Stimulated activated CD8-positive, alpha-beta memory T cell treated with anti-CD3 and anti-CD28 coated beads, Interleukin-7, amount 100 ng/mL, for 4 hours (primary cell): ENCODE results near the gene ELANE.

Experiments used
- DNase-seq, 2 donors: peaks; one replicate each; pipeline ENCODE4 v3.0.0-alpha.2; 2020; ENCODE audit warnings: low read depth in 2 of 2

ELANE gene

GRCh38 chr19:852136-853013 lies at the start of gene ELANE:
TSS of gene ELANE (plus strand) at chr19:852303. CDS start at chr19:852329, 26 bp downstream.
- no peak for DNase-seq

DNA sequence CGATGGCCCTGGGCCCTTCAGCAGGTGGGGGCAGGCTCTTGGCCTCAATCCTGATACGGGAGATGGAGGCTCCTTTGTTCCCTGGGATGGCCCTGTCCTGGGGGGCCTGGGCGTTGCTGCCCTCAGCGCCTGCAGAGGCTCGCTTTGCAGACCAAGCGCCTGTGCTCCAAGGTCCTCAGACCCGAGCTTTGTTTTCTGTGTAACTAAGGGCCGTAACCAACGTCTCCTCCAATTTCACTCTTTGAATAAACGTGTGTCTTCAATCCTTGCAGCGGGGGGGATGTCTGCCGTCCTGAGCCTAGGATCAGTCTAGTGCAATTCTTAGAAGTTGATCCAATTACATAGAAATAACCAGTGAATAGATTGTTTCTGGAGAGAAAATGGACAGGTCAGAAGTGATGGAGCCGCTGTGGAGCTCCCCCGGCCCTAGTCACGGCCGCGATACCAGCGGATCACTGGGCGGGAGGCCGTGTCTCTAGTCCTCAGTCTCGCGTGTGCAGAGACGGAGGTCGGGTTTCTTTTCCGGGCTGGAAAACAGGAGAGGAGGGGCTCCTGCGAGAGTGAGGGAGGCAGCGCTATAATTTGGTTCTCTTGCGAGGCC lies 49.5 kb upstream of the ELANE start:
- DNase-seq: no peak

GRCh38 chr19:803099-803561 lies 49.0 kb upstream of the ELANE start:
- DNase-seq: no peak

DNA sequence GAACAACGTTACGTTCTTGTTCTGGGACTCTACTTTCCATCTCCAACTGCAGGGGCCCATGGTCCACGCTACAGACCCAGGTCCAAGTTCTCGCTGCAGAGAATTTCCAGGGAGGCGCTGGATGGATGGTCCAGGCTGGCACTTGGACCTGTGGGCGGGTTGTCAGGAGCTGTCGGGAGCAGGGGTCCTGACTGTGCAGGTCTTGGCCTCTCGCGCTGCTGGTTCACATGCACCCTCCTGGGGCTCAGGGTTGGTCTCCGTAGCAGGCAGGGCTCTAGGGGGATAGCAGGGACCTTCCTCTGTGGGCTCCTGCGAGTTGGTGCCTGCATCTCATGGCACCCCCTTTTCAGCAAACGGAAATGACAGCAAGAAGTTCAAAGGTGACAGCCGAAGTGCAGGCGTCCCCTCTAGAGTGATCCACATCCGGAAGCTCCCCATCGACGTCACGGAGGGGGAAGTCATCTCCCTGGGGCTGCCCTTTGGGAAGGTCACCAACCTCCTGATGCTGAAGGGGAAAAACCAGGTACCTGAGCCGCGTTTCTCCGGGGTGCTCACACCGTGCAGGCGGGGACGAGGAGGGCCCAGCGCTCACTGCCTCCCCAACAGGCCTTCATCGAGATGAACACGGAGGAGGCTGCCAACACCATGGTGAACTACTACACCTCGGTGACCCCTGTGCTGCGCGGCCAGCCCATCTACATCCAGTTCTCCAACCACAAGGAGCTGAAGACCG lies 48.3 kb upstream of the ELANE start:
- no peak for DNase-seq

- no peak for DNase-seq
These were observed 47.5 kb upstream of the ELANE start for GRCh38 chr19:804419-805165.

- DNase-seq: no peak
These were observed 46.9 kb upstream of the ELANE start for GRCh38 chr19:805166-805551.

DNA sequence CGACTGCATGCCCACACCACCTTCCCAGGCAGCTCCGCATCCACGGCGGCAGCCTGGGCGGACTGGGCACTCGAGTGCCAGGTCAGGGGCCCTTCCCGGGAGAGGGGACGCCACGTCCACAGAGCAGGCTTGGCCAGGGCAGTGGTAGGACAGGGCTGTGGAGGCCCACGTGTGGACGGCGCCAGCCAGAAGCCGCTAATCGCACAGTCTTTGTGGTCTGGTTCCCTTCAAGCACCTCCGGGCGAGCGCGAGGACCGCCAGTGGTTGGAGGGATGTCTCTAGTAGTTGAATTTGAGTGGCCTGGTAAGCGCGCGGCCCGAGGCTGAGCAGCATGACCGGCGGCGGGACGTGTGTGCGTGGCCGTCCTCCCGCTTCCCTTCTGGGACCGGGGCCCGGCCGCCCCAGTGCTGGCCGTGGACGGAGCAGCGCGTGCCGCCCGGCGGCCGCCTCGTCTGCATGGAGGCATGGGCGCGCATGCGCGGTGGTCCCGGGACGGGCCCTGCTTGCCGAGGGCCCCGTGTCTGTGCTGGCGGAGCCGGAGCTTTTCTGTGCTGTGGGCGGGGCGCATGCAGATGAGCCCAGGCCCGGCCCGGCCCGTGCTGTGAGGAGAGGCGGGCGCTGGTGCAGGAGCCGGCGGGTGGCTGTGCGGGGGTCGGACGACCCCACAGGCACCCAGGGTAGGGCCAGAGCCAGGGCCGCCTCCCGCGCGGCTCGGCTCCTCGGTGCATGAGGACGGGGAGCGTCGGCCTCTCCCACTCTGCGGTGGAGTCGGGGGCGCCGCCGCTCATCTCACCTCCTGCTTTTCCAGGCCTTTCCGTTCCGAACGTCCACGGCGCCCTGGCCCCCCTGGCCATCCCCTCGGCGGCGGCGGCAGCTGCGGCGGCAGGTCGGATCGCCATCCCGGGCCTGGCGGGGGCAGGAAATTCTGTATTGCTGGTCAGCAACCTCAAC lies 46.2 kb upstream of the ELANE start:
- no peak for DNase-seq

- no peak for DNase-seq
These were observed 45.2 kb upstream of the ELANE start for GRCh38 chr19:806815-807421.

- no peak for DNase-seq
These were observed 44.3 kb upstream of the ELANE start for GRCh38 chr19:807627-808422.

- no peak for DNase-seq
These were observed 43.7 kb upstream of the ELANE start for GRCh38 chr19:808423-808775.

- no peak for DNase-seq
These were observed 41.8 kb upstream of the ELANE start for GRCh38 chr19:810077-810855.

- DNase-seq: no peak
These were observed 41.1 kb upstream of the ELANE start for GRCh38 chr19:810883-811489.

DNA sequence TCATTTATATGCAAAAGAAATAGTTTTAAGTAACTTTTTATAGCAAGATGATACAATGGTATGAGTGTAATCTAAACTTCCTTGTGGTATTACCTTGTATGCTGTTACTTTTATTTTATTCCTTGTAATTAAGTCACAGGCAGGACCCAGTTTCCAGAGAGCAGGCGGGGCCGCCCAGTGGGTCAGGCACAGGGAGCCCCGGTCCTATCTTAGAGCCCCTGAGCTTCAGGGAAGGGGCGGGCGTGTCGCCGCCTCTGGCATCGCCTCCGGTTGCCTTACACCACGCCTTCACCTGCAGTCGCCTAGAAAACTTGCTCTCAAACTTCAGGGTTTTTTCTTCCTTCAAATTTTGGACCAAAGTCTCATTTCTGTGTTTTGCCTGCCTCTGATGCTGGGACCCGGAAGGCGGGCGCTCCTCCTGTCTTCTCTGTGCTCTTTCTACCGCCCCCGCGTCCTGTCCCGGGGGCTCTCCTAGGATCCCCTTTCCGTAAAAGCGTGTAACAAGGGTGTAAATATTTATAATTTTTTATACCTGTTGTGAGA lies 40.5 kb upstream of the ELANE start:
- DNase-seq: no peak

DNA sequence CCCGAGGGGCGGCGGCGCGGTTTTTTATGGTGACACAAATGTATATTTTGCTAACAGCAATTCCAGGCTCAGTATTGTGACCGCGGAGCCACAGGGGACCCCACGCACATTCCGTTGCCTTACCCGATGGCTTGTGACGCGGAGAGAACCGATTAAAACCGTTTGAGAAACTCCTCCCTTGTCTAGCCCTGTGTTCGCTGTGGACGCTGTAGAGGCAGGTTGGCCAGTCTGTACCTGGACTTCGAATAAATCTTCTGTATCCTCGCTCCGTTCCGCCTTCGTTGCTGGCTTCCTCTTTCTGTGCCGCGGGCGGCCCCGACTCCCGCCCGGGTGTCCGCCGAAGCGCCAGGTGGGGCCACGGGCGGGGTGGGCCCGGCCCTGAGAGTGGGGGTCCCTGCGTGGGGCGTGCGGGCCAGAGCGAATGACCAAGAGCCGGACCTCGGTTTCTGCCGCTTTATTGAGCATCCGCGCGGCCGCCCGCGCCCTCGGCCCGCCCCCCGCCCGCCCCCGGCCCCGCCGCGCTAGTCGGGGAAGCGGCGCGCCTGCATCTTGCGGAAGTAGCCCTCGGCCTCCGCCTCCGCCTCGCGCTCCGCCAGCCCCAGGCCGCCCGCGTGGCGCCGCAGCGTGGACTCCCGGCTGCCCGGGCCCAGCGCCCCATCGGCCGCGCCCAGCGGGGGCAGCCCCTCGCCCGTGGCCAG lies 39.9 kb upstream of the ELANE start:
- DNase-seq: no peak

DNA sequence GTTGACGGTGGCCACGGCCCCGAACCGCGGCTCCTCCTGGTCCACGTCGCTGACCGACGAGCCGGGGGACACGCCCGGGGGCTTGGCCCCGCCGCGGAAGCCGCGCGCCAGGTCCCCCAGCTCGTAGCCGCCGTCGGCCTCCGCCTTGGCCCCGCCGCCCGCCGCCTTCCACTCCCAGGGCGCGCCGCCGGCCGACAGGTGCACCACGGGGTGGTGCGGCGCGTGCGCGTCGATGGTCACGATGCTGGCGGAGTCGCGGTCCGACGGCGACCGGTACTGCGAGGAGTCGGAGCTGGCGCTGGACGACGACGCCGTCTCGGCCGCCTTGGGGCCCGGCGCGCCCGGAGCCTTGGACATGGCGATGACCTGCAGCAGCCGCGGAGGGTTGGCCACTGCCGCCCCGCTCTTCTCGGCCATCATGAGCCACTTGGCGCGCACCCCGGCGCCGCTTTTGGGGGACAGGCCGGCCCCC lies 39.3 kb upstream of the ELANE start:
- DNase-seq: no peak

DNA sequence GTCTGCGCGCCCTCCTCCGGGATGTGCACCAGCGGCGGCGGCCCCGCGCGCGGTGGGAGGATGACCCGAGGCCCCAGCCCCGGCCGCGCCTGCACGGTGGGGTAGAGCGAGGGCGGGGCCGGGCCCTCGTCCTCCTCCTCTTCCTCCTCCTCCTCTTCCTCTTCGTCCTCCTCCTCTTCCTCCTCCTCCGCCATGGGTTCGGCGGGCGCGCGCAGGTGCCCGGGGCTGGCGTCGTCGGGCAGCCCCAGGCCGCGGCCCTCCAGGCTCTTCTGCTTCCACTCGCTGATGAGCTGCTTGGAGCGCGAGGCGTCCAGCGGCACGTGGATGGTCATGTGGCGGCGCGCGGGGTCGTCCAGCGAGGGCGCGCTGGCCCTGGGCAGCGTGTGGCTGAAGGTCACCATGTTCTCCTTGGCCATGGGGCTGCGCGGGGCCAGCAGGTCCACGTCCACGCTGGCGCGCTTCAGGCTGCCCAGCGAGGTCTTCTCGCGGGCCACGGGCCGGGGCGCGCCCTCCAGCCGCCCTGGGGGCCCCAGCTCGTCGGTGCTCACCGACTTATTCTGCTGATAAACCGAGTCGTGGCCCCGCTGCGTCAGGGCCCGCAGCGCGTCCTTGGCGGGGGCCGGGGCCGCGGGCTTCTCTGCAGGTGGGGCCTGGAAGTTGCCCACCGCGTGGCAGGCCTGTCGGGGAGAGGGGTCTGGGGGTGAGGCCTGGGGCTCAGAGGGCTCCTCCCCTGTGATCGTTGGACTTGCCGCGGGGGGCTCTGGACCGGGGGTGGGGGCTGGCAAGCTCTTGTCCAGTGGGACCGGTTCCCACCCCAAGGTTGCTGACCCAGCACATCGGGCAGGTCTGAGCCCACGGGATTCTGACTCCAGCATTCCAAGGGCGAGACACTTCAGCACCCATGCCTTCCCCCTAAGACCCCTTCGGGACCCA lies 38.6 kb upstream of the ELANE start:
- no peak for DNase-seq
